Heart right ventricle (tissue), 16 donors: Measurements from ENCODE around the gene SPOCK2. TPM values are rescaled to one million over a fixed set of nuclear protein-coding genes. Genes with fewer than 3 reads are reported as not detected.
A peak's percentile ranks its signal among the peaks of the same experiment; 100 is the strongest.

Source experiments
- ATAC-seq, 8 donors: fragments of 200-7000 bp; cut with Tn5 transposase; one replicate each; pipeline ENCODE4 v1.9.1; 2020; ENCODE audit warnings: mild to moderate bottlenecking in 8 of 8, moderate library complexity in 8 of 8, moderate number of reproducible peaks in 1 of 8
- DNase-seq, 2 donors: peaks; one replicate each; pipeline ENCODE4 v3.0.0-alpha.2; 2020
- H3K27ac ChIP-seq, 10 donors: fragments of 200-600 bp; sonication (generic) in 2 of 10; one replicate each; pipeline versions ENCODE4 v1.5.0 to v1.8.0; 2020 to 2022; ENCODE audit warnings: mild to moderate bottlenecking in 3 of 10
- H3K27me3 ChIP-seq, 7 donors: fragments of 200-600 bp; one replicate each; pipeline ENCODE4 v1.8.0; 2021 to 2022; ENCODE audit warnings: mild to moderate bottlenecking in 2 of 7
- H3K36me3 ChIP-seq, 9 donors: fragments of 200-600 bp; sonication (generic) in 1 of 9; one replicate each; pipeline versions ENCODE4 v1.5.0 to v1.8.0; 2020 to 2022; ENCODE audit warnings: mild to moderate bottlenecking in 2 of 9
- H3K4me1 ChIP-seq, 9 donors: fragments of 200-600 bp; sonication (generic) in 1 of 9; one replicate each; pipeline versions ENCODE4 v1.5.0 to v1.8.0; 2020 to 2022; ENCODE audit warnings: mild to moderate bottlenecking in 4 of 9
- H3K4me3 ChIP-seq, 10 donors: fragments of 200-600 bp; sonication (generic) in 2 of 10; one replicate each; pipeline versions ENCODE4 v1.5.0 to v1.8.0; 2020 to 2022; ENCODE audit warnings: mild to moderate bottlenecking in 7 of 10, moderate library complexity in 2 of 10
- H3K9me3 ChIP-seq, 11 donors: fragments of 200-600 bp in 10 of 11; sonication (generic) in 2 of 11; one replicate each; pipeline versions ENCODE4 v1.5.0 to v1.8.0; 2013 to 2022; ENCODE audit warnings: mild to moderate bottlenecking in 2 of 11, control low read depth in 1 of 11, moderate library complexity in 1 of 11
- WGBS, 2 donors: extraction: QIAGEN DNeasy Blood & Tissue Kit; methylation state at CpG; one replicate each; pipeline ENCODE4 v1.1.7; 2013; ENCODE audit warnings: inconsistent platforms in 1 of 2; 5-methylcytosine and 5-hydroxymethylcytosine counted together
- intact Hi-C, 10 donors: fragments of 100-400 bp; cut with DNase I; formaldehyde crosslinking; loops; one replicate each; pipeline versions ENCODE4 v1.11.1 to v1.14.2; 2022
- polyA plus RNA-seq, 2 donors: library from polyadenylated mRNA; stranded (reverse); fragments of 200-250 nt; gene quantifications; one replicate each; pipeline ENCODE4 v1.2.3, GENCODE V29; 2013
- total RNA-seq, 10 donors: library from RNA; stranded (reverse); fragmentation: NEBNext Ultra II Directional in 3 of 10; extraction: Animal tissue kit (Norgen Biotek cat#: 25700) in 3 of 10; gene quantifications; one replicate each; pipeline versions ENCODE4 v1.2.1 to v1.2.4, GENCODE V29; 2021 to 2023
- TF ChIP-seq, protein P1 (sequence below), 9 donors: fragments of 200-600 bp; sonication (generic) in 2 of 9; IDR thresholded peaks; one replicate each; pipeline versions ENCODE4 v1.5.0 to v1.8.0; 2021 to 2022; ENCODE audit warnings: antibody characterized with exemption in 9 of 9, mild to moderate bottlenecking in 5 of 9, moderate library complexity in 1 of 9
- donor health status: Arrhythmogenic right ventricular cardiomyopathy.
- donor health status: ischemic (EF 13 %, LVEDD 7.1; RV severe dilation, severe dysfunction).
- donor health status: healthy with polysubstance abuse.
- donor health status: DM: no; HTN: yes; CAD: no.
- donor health status: DM: no; HTN: no; CAD: no.
- donor health status: ischemic (EF 25% LVEDD 6.9; RV normal size, moderate dysfunction).
- donor health status: ischemic (EF 25% LVEDD 5.7; RV mildly dilated, moderate dysfunction).
- donor health status: healthy.
- donor health status: DM: yes; HTN: yes; CAD: no.
- donor health status: Ischemic cardiomyopathy.
- donor health status: ischemic (EF 35%, LVEDD 5.7; RV mildly dilated, moderate dysfunction).
- donor health status: nonischemic (EF 11% LVEDD 7.7; RV severe dilation, severe dysfunction).
- donor health status: DM: yes; HTN: yes; CAD: no.
- donor health status: PGD.
- donor health status: ischemic (EF 29% LVEDD 5.4; RV normal size, mild dysfunction).
- donor health status: nonischemic (EF 23%, LVEDD 6.1; RV moderate dilation, normal function).

SPOCK2 gene
- total and polyA plus RNA-seq, 12 donors = 3.5 to 13.4 (median 6.9) TPM

GRCh38 chr10:72058347-72058898, 29.9 kb downstream of the SPOCK2 start:
- no peaks in the 10 kb centered on the region for H3K36me3 ChIP-seq
- H3K9me3 ChIP-seq = no peaks in the 10 kb centered on the region
- peak in 6 of 8 donors; percentile 12 to 78 (median 45) for ATAC-seq
- peaks cover 0 to 17% (median 4%) of the 10 kb centered on the region in 9 donors for H3K4me1 ChIP-seq
- DNase-seq = no peak
- peak overlapping the region in 2 of 10 donors; percentile 23 to 26 for H3K27ac ChIP-seq
- 69 to 74% methylated on average over 12 of the region's 12 CpGs for WGBS, 2 donors
- H3K4me3 ChIP-seq = no peak overlapping the region
- TF ChIP-seq, protein P1, sequence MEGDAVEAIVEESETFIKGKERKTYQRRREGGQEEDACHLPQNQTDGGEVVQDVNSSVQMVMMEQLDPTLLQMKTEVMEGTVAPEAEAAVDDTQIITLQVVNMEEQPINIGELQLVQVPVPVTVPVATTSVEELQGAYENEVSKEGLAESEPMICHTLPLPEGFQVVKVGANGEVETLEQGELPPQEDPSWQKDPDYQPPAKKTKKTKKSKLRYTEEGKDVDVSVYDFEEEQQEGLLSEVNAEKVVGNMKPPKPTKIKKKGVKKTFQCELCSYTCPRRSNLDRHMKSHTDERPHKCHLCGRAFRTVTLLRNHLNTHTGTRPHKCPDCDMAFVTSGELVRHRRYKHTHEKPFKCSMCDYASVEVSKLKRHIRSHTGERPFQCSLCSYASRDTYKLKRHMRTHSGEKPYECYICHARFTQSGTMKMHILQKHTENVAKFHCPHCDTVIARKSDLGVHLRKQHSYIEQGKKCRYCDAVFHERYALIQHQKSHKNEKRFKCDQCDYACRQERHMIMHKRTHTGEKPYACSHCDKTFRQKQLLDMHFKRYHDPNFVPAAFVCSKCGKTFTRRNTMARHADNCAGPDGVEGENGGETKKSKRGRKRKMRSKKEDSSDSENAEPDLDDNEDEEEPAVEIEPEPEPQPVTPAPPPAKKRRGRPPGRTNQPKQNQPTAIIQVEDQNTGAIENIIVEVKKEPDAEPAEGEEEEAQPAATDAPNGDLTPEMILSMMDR (IDR thresholded peaks at IDR 0.05) = no peak
- no peaks in the 10 kb centered on the region for H3K27me3 ChIP-seq
- intact Hi-C loops = loop anchor here in 6 of 10 donors (5.0 to 10.0 kb wide), 4 partner anchors 39 to 276 kb away; partner anchors contain the start of genes ANAPC16 (in 1 of the 6) and ASCC1 (in 1 of the 6)

DNA sequence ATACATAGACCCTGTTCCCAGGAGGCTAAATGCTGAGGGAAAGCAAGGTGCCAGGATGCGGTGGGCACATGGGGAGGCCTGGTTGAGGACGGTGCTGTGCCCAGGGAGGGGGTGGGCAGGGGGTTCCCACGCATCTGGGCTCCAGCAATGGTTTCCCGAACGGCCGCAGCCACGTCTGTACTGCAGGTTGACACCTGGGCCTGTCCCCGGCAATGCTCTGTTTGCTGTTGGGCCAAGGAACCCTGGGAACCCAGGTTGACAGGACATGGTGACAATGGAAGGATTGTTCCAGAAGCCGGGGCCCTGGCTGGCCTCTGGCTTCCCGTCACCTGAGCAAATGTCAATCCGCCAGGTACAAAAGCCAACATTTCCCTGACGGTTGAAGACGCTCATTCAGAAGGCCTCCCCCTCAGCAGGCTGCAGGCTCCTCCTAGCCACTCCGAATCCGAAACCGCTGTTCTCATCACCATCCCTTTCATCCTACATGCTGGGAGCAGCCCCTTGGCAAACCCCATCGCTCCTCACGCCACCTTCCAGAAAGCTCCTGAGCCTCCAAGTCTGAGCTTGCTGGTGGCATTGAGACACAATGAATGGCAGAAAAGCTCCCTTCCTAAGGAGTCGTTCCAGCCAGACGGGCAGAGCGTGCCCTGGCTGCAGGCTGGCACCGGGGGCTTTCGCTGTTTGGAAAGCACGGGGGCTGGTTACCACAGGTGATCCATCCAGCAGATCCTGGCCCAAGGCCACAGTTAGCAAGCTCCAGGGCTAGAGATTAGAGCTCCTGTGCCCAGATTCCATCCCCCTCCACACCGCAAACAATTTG, 31.2 kb downstream of the SPOCK2 start:
- Histone ChIP-seq H3K36me3 (no peaks in the 10 kb centered on the region), H3K9me3 (no peaks in the 10 kb centered on the region), H3K27me3 (no peaks in the 10 kb centered on the region), H3K4me1 (peaks cover 0 to 17% (median 4%) of the 10 kb centered on the region in 9 donors), H3K4me3 (no peak overlapping the region), H3K27ac (no peak overlapping the region)
- intact Hi-C loops = loop anchor here in 6 of 10 donors (5.0 to 10.0 kb wide), 4 partner anchors 40 to 278 kb away; partner anchors contain the start of genes ANAPC16 (in 1 of the 6) and ASCC1 (in 1 of the 6)
- DNase-seq (no peak), ATAC-seq (peak in 1 of 8 donors; percentile 10)
- TF ChIP-seq, protein P1 (IDR thresholded peaks at IDR 0.05) = no peak
- 77 to 84% methylated on average over 25 of the region's 25 CpGs for WGBS, 2 donors

DNA sequence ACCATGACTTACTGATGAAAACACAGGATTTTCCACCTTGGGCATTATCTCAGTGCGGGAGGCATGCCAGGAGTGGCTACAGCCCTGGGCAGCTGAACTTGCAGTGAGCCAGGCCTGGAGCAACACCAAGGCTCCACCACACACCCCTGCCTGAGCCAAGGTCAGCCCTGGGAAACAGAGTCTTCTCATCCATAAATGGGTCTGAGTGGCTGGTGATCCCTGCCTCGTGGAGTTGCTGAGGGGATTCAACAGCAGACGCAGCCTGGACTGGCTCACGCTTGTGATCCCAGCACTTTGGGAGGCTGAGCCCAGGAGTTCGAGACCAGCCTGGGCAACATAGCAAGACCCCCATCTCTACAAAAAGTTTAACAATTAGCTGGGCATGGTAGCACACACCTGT, 32.2 kb downstream of the SPOCK2 start:
- Histone ChIP-seq H3K27ac (no peak overlapping the region), H3K4me1 (peaks cover 0 to 22% (median 5%) of the 10 kb centered on the region in 9 donors), H3K36me3 (no peaks in the 10 kb centered on the region), H3K9me3 (no peaks in the 10 kb centered on the region), H3K4me3 (no peak overlapping the region), H3K27me3 (no peaks in the 10 kb centered on the region)
- 76 to 82% methylated on average over 5 of the region's 5 CpGs for WGBS, 2 donors
- intact Hi-C loops = loop anchor here in 6 of 10 donors (5.0 to 10.0 kb wide), 4 partner anchors 41 to 279 kb away; partner anchors contain the start of genes ANAPC16 (in 1 of the 6) and ASCC1 (in 1 of the 6)
- ATAC-seq (peak in 3 of 8 donors; percentile 23 to 36 (median 24)), DNase-seq (no peak)
- TF ChIP-seq, protein P1 (IDR thresholded peaks at IDR 0.05) = no peak

DNA sequence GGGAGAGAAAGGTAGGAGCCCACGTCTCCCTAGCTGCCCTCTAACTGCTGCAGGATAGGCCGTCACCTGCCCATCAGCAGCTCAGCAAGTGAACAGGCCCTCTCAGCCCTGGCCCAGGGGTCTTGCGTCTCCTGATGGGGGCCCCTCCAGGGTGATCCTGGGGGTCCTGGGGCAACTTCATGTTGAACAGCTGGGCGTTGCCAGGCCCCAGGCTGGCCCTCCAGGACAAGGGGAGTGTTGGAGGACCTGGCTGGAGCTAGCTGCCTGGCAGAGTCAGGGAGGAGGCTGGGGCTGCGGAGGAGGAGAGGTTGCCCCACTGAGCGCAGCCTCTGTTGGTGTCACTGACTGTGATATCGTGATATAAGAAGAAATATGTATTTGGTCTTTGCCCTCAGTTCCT, 34.7 kb downstream of the SPOCK2 start:
- ATAC-seq (no peak), DNase-seq (no peak)
- Histone ChIP-seq H3K36me3 (no peaks in the 10 kb centered on the region), H3K27me3 (no peaks in the 10 kb centered on the region), H3K27ac (no peak overlapping the region), H3K4me1 (peaks cover 0 to 28% (median 1%) of the 10 kb centered on the region in 9 donors), H3K9me3 (peaks cover 0 to 6% (median 0%) of the 10 kb centered on the region in 11 donors), H3K4me3 (no peak overlapping the region)
- intact Hi-C loops = loop anchor here in 6 of 10 donors (5.0 to 10.0 kb wide), 5 partner anchors 54 to 284 kb away; partner anchors contain the start of genes ANAPC16 (in 1 of the 6) and ASCC1 (in 1 of the 6)
- TF ChIP-seq, protein P1 (IDR thresholded peaks at IDR 0.05) = no peak
- WGBS, 2 donors = 96% methylated on average over 7 of the region's 7 CpGs
